H9 (cell line): ENCODE measurements around the gene MALSU1. TPM values are rescaled to one million over a fixed set of nuclear protein-coding genes. Genes with fewer than 3 reads are reported as not detected.

ENCODE experiments used
- DNase-seq: peaks from one replicate; pipeline ENCODE4 v3.0.0-alpha.2; 2017
- H2AFZ ChIP-seq: one replicate; pipeline ENCODE4 v1.6.1; 2013; ENCODE audit warnings: mild to moderate bottlenecking, low read length, control low read depth, moderate library complexity
- H2AK5ac ChIP-seq: 2 replicates; pipeline ENCODE4 v1.6.1; 2013; ENCODE audit warnings: low read length, control low read depth, mixed read lengths; ENCODE audit not compliant: insufficient read length
- H2BK120ac ChIP-seq: one replicate; pipeline ENCODE4 v1.6.1; 2013; ENCODE audit warnings: low read depth, mild to moderate bottlenecking, low read length, control low read depth, inconsistent platforms; ENCODE audit not compliant: poor library complexity, severe bottlenecking
- H2BK12ac ChIP-seq: 2 replicates; pipeline ENCODE4 v1.6.1; 2013; ENCODE audit warnings: low read length, control low read depth, mixed read lengths, low read depth; ENCODE audit not compliant: insufficient read length
- H2BK15ac ChIP-seq: 2 replicates; pipeline ENCODE4 v1.6.1; 2013; ENCODE audit warnings: low read depth, low read length, control low read depth
- H2BK20ac ChIP-seq: one replicate; pipeline ENCODE4 v1.6.1; 2013; ENCODE audit warnings: low read depth, mild to moderate bottlenecking, low read length, control low read depth, inconsistent platforms; ENCODE audit not compliant: poor library complexity, severe bottlenecking
- H2BK5ac ChIP-seq: 2 replicates; pipeline ENCODE4 v1.6.1; 2013; ENCODE audit warnings: low read length, control low read depth, mixed read lengths; ENCODE audit not compliant: insufficient read length
- H3K14ac ChIP-seq: 2 replicates; pipeline ENCODE4 v1.6.1; 2013; ENCODE audit warnings: low read length, control low read depth; ENCODE audit not compliant: insufficient read depth
- H3K18ac ChIP-seq: 2 replicates; pipeline ENCODE4 v1.6.1; 2013; ENCODE audit warnings: low read depth, mild to moderate bottlenecking, mixed read lengths, low read length, control low read depth; ENCODE audit not compliant: insufficient read length
- H3K23ac ChIP-seq: 2 replicates; pipeline ENCODE4 v1.6.1; 2013; ENCODE audit warnings: low read length, control low read depth, mixed read lengths, low read depth; ENCODE audit not compliant: insufficient read length
- H3K23me2 ChIP-seq: 2 replicates; pipeline ENCODE4 v1.6.1; 2013; ENCODE audit warnings: low read depth, mild to moderate bottlenecking, mixed read lengths, low read length, control low read depth; ENCODE audit not compliant: insufficient read length, poor library complexity, severe bottlenecking
- H3K27ac ChIP-seq: 2 replicates; pipeline ENCODE4 v1.5.1; 2013; ENCODE audit warnings: low read length, control low read depth, mixed read lengths, low read depth; ENCODE audit not compliant: insufficient read length
- H3K27me3 ChIP-seq: 2 replicates; pipeline ENCODE4 v1.6.1; 2013; ENCODE audit warnings: low read length, control low read depth, inconsistent platforms; ENCODE audit not compliant: insufficient read depth
- H3K4ac ChIP-seq: 2 replicates; pipeline ENCODE4 v1.6.1; 2013; ENCODE audit warnings: low read depth, mild to moderate bottlenecking, control low read depth, inconsistent platforms, low read length, moderate library complexity
- H3K4me1 ChIP-seq: 2 replicates; pipeline ENCODE4 v1.6.1; 2013; ENCODE audit warnings: low read length, control low read depth, inconsistent platforms; ENCODE audit not compliant: insufficient read depth
- H3K4me2 ChIP-seq: 2 replicates; pipeline ENCODE4 v1.6.1; 2013; ENCODE audit warnings: low read length, control low read depth, mixed read lengths; ENCODE audit not compliant: insufficient read length, insufficient read depth
- H3K56ac ChIP-seq: 2 replicates; pipeline ENCODE4 v1.6.1; 2013; ENCODE audit warnings: low read depth, mild to moderate bottlenecking, mixed read lengths, low read length, control low read depth; ENCODE audit not compliant: insufficient read length
- H3K79me1 ChIP-seq: 2 replicates; pipeline ENCODE4 v1.6.1; 2013; ENCODE audit warnings: low read depth, mild to moderate bottlenecking, moderate library complexity, low read length, control low read depth, inconsistent platforms; ENCODE audit not compliant: insufficient read depth, poor library complexity, severe bottlenecking
- H3K79me2 ChIP-seq: 2 replicates; pipeline ENCODE4 v1.6.1; 2013; ENCODE audit warnings: low read length, control low read depth, inconsistent platforms; ENCODE audit not compliant: insufficient read depth
- H3K9ac ChIP-seq: 2 replicates; pipeline ENCODE4 v1.6.1; 2013; ENCODE audit warnings: low read length, control low read depth, mixed read lengths; ENCODE audit not compliant: insufficient read length; ENCODE audit errors: extremely low read depth
- H3K9me3 ChIP-seq: one replicate; pipeline ENCODE4 v1.6.1; 2013; ENCODE audit warnings: low read depth, low read length, inconsistent platforms; ENCODE audit not compliant: control insufficient read depth
- H3T11ph ChIP-seq: one replicate; pipeline ENCODE4 v1.6.1; 2013; ENCODE audit warnings: mild to moderate bottlenecking, low read length, control low read depth, inconsistent platforms
- H4K20me1 ChIP-seq: one replicate; pipeline ENCODE4 v1.6.1; 2013; ENCODE audit not compliant: control insufficient read depth, insufficient read length, insufficient read depth
- H4K5ac ChIP-seq: 2 replicates; pipeline ENCODE4 v1.6.1; 2013; ENCODE audit warnings: low read depth, mild to moderate bottlenecking, mixed read lengths, low read length, control low read depth; ENCODE audit not compliant: insufficient read length
- H4K8ac ChIP-seq: replicated peaks from 2 replicates; pipeline ENCODE4 v1.6.1; 2013; ENCODE audit warnings: low read length, control low read depth, mixed read lengths, low read depth; ENCODE audit not compliant: insufficient read length
- H4K91ac ChIP-seq: 2 replicates; pipeline ENCODE4 v1.6.1; 2013; ENCODE audit warnings: low read depth, mild to moderate bottlenecking, moderate library complexity, mixed read lengths, low read length, control low read depth; ENCODE audit not compliant: insufficient read length
- H3K27ac Mint-ChIP-seq, 3 experiments: 2 replicates in 2 of 3; 3 replicates in 1 of 3; pipeline ENCODE4 v1.8.0; 2020 to 2021; ENCODE audit warnings: mixed read lengths in 3 of 3, mild to moderate bottlenecking in 1 of 3, moderate library complexity in 1 of 3
- H3K27me3 Mint-ChIP-seq: 2 replicates; pipeline ENCODE4 v1.8.0; 2021; ENCODE audit warnings: low read depth, mild to moderate bottlenecking, moderate library complexity, mixed read lengths
- H3K36me3 Mint-ChIP-seq, 3 experiments: 2 replicates in 2 of 3; 3 replicates in 1 of 3; pipeline ENCODE4 v1.8.0; 2020 to 2021; ENCODE audit warnings: low read depth in 3 of 3, mixed read lengths in 3 of 3; ENCODE audit not compliant: insufficient read depth in 1 of 3
- H3K4me1 Mint-ChIP-seq, 2 experiments: 2 replicates each; pipeline ENCODE4 v1.8.0; 2020; ENCODE audit warnings: mixed read lengths in 2 of 2
- H3K4me3 Mint-ChIP-seq, 2 experiments: 2 replicates in 1 of 2; 3 replicates in 1 of 2; pipeline ENCODE4 v1.8.0; 2020 to 2021; ENCODE audit warnings: mild to moderate bottlenecking in 2 of 2, mixed read lengths in 2 of 2, moderate library complexity in 1 of 2
- H3K9me3 Mint-ChIP-seq, 2 experiments: 2 replicates in 1 of 2; 3 replicates in 1 of 2; pipeline ENCODE4 v1.8.0; 2020; ENCODE audit warnings: mild to moderate bottlenecking in 2 of 2, mixed read lengths in 2 of 2, moderate library complexity in 1 of 2
- WGBS: extraction: QIAGEN DNeasy Blood & Tissue Kit; methylation state at CpG from one replicate; pipeline ENCODE4 v1.1.7; 2013; ENCODE audit warnings: missing lambda C conversion rate, low lambda C conversion rate, mixed read lengths; ENCODE audit not compliant: insufficient read length; ENCODE audit errors: extremely low coverage; 5-methylcytosine and 5-hydroxymethylcytosine counted together
- total RNA-seq: library from RNA; stranded (reverse); gene quantifications from 2 replicates; pipeline ENCODE4 v1.2.1, GENCODE V29; 2021
- TF ChIP-seq, protein P1 (sequence below): fragments of 200-600 bp; sonication (generic); conservative IDR thresholded peaks from 3 replicates; pipeline ENCODE4 v1.8.0; 2021; ENCODE audit warnings: antibody characterized with exemption, mild to moderate bottlenecking

MALSU1 gene
- total RNA-seq, 1 experiment from 2014 or later: 83.4 TPM

DNA sequence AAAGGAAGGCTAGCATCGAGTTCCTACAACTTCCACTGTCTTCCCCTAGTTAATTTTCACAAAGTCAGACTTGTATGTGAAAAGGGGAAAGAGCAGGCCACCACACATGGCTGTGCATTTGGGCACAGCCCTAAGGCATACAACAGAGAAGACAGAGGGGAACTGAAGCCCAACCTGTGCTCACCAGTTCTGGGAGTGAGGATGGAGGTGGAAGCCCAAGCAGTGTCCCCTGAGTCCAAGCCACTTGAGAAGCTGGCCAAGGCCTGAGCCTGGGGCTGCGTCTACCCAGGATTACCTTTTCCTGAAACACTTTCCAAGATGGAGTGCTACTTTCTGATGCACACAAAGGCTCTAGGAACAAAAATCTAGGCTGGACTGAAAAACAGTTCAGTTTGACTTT is 32.2 kb upstream of the MALSU1 start:
- Histone ChIP-seq H3K79me2 (no peaks in the 10 kb centered on the region), H3K9ac (no peak overlapping the region), H3K9me3 (no peaks in the 10 kb centered on the region), H3K79me1 (no peaks in the 10 kb centered on the region), H2BK15ac (no peak overlapping the region), H3K4me2 (no peak overlapping the region), H3K27ac (no peak overlapping the region), H2BK5ac (no peak overlapping the region), H3K4ac (no peak overlapping the region), H3K27me3 (no peaks in the 10 kb centered on the region), H3K56ac (no peak overlapping the region), H3K4me1 (no peaks in the 10 kb centered on the region), H4K5ac (no peak overlapping the region), H2AFZ (no peak overlapping the region), H3T11ph (no peak overlapping the region), H3K23ac (no peak overlapping the region), H3K23me2 (no peaks in the 10 kb centered on the region), H3K14ac (no peak overlapping the region), H2BK120ac (no peak overlapping the region), H4K91ac (no peak overlapping the region), H4K8ac (no peak overlapping the region), H2BK20ac (no peak overlapping the region), H2BK12ac (no peak overlapping the region), H2AK5ac (no peak overlapping the region), H4K20me1 (no peaks in the 10 kb centered on the region), H3K18ac (no peak overlapping the region)
- TF ChIP-seq, protein P1, sequence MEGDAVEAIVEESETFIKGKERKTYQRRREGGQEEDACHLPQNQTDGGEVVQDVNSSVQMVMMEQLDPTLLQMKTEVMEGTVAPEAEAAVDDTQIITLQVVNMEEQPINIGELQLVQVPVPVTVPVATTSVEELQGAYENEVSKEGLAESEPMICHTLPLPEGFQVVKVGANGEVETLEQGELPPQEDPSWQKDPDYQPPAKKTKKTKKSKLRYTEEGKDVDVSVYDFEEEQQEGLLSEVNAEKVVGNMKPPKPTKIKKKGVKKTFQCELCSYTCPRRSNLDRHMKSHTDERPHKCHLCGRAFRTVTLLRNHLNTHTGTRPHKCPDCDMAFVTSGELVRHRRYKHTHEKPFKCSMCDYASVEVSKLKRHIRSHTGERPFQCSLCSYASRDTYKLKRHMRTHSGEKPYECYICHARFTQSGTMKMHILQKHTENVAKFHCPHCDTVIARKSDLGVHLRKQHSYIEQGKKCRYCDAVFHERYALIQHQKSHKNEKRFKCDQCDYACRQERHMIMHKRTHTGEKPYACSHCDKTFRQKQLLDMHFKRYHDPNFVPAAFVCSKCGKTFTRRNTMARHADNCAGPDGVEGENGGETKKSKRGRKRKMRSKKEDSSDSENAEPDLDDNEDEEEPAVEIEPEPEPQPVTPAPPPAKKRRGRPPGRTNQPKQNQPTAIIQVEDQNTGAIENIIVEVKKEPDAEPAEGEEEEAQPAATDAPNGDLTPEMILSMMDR: no peak
- Mint-ChIP-seq H3K4me1 (peaks cover 0 to 4% of the 10 kb centered on the region in 2 experiments; a peak in 1 of 4 replicates), H3K27ac (no peak overlapping the region), H3K36me3 (no peaks in the 10 kb centered on the region), H3K27me3 (no peaks in the 10 kb centered on the region), H3K4me3 (no peak overlapping the region), H3K9me3 (no peaks in the 10 kb centered on the region)
- no CpG with 5 or more reads among the region's 2 CpGs for WGBS
- DNase-seq: no peak
